MM.1S (cell line): Measurements from ENCODE around the gene GABRG3.

Experiments
- CTCF ChIP-seq: fragments of 300-600 bp; sonication (generic); IDR thresholded peaks from 2 replicates; pipeline ENCODE4 v1.5.1; 2016; ENCODE audit warnings: antibody characterized with exemption, low read length, mixed read lengths
- EZH2 ChIP-seq: fragments of 300-600 bp; sonication (generic); optimal IDR thresholded peaks from 2 replicates; pipeline ENCODE3; 2017; ENCODE audit warnings: low read depth, mild to moderate bottlenecking, antibody characterized with exemption, low read length, mixed read lengths
- EZH2phosphoT487 ChIP-seq: fragments of 300-600 bp; sonication (generic); IDR thresholded peaks from 2 replicates; pipeline ENCODE4 v1.6.1; 2018; ENCODE audit warnings: antibody characterized with exemption, low read length

GRCh38 chr15:27574541-27575054 is 603.6 kb downstream of the GABRG3 start:
- TF ChIP-seq CTCF, result no peak
- TF ChIP-seq EZH2, result no peak
- TF ChIP-seq EZH2phosphoT487, result no peak
